K562 treated with DMSO at 1 percent for 48 hours (cell line): Measurements from ENCODE around the gene DNASE2. TPM values are rescaled to one million over a fixed set of nuclear protein-coding genes. Genes with fewer than 3 reads are reported as not detected.

Experiments used
- total RNA-seq: library from RNA; unstranded; fragments of 300-600 nt; gene quantifications from 2 replicates; pipeline ENCODE4 v1.2.3, GENCODE V29; 2022; ENCODE audit warnings: low replicate concordance; ENCODE audit errors: extremely low read depth

The DNASE2 gene
- not detected in 2 replicates for total RNA-seq

GRCh38 chr19:12881172-12881808 lies at the start of gene DNASE2:
Gene DNASE2, minus strand, starts transcription at chr19:12881449. Its CDS starts 74 bp downstream, at chr19:12881375.

GRCh38 chr19:12890787-12891552 lies 9.7 kb upstream of the DNASE2 start, which contains the start of gene GCDH:
Gene GCDH, plus strand, starts transcription at chr19:12891160. Its CDS starts 145 bp downstream, at chr19:12891305.

GRCh38 chr19:12886969-12887747 lies 5.9 kb upstream of the DNASE2 start, which contains the start of gene KLF1:
Gene KLF1, minus strand, starts transcription at chr19:12887201. Its CDS starts 61 bp downstream, at chr19:12887140.

GRCh38 chr19:12838182-12838885 lies 42.9 kb downstream of the DNASE2 start, which contains the start of gene MAST1:
Gene MAST1, plus strand, starts transcription at chr19:12838515. Its CDS starts 58 bp downstream, at chr19:12838573.

GRCh38 chr19:12834566-12834943 lies 46.7 kb downstream of the DNASE2 start, which contains the start of gene RTBDN:
Gene RTBDN, minus strand, starts transcription at chr19:12834579. Its CDS starts 4,600 bp downstream, at chr19:12829979.

Other genes starting within 250 kb of the DNASE2 start
- not detected in 2 replicates for gene MAN2B1, start 214.7 kb downstream of the DNASE2 start, total RNA-seq
- not detected in 2 replicates for gene WDR83, start 214.6 kb downstream of the DNASE2 start, total RNA-seq
- gene DHPS, start 199.6 kb downstream of the DNASE2 start, total RNA-seq, result not detected in 2 replicates
- gene GNG14, start 193.5 kb downstream of the DNASE2 start, total RNA-seq, result not detected in 2 replicates
- not detected in 2 replicates for gene FBXW9, start 184.8 kb downstream of the DNASE2 start, total RNA-seq
- 258 TPM in 1 of 2 replicates, not detected in the other for gene TNPO2, start 157.5 kb downstream of the DNASE2 start, total RNA-seq
- not detected in 2 replicates for gene TRIR, start 146.8 kb downstream of the DNASE2 start, total RNA-seq
- not detected in 2 replicates for gene GET3, start 144.0 kb downstream of the DNASE2 start, total RNA-seq
- not detected in 2 replicates for gene BEST2, start 129.7 kb downstream of the DNASE2 start, total RNA-seq
- not detected in 2 replicates for gene HOOK2, start 105.9 kb downstream of the DNASE2 start, total RNA-seq
- gene JUNB, start 90.0 kb downstream of the DNASE2 start, total RNA-seq, result not detected in 2 replicates
- 1,339 TPM in 1 of 2 replicates, not detected in the other for gene PRDX2, start 79.6 kb downstream of the DNASE2 start, total RNA-seq
- gene THSD8, start 79.4 kb downstream of the DNASE2 start, total RNA-seq, result not detected in 2 replicates
- gene RNASEH2A, start 74.9 kb downstream of the DNASE2 start, total RNA-seq, result not detected in 2 replicates
- not detected in 2 replicates for gene RTBDN, start 46.9 kb downstream of the DNASE2 start, total RNA-seq
- gene MAST1, start 42.9 kb downstream of the DNASE2 start, total RNA-seq, result not detected in 2 replicates
- not detected in 2 replicates for gene KLF1, start 5.8 kb upstream of the DNASE2 start, total RNA-seq
- gene GCDH, start 9.7 kb upstream of the DNASE2 start, total RNA-seq, result not detected in 2 replicates
- not detected in 2 replicates for gene SYCE2, start 37.8 kb upstream of the DNASE2 start, total RNA-seq
- 986 TPM in 1 of 2 replicates, not detected in the other for gene FARSA, start 52.3 kb upstream of the DNASE2 start, total RNA-seq
- 227 and 730 TPM in 2 replicates for gene CALR, start 57.2 kb upstream of the DNASE2 start, total RNA-seq
- not detected in 2 replicates for gene RAD23A, start 64.4 kb upstream of the DNASE2 start, total RNA-seq
- not detected in 2 replicates for gene GADD45GIP1, start 75.8 kb upstream of the DNASE2 start, total RNA-seq
- not detected in 2 replicates for gene DAND5, start 88.1 kb upstream of the DNASE2 start, total RNA-seq
- gene NFIX, start 114.0 kb upstream of the DNASE2 start, total RNA-seq, result not detected in 2 replicates
- not detected in 2 replicates for gene LYL1, start 221.4 kb upstream of the DNASE2 start, total RNA-seq
- not detected in 2 replicates for gene TRMT1, start 235.3 kb upstream of the DNASE2 start, total RNA-seq
- gene NACC1, start 236.8 kb upstream of the DNASE2 start, total RNA-seq, result not detected in 2 replicates